Skeletal muscle cell (primary cell): ENCODE results near the gene C2CD3.

Source experiments
- DNase-seq: peaks from one replicate; pipeline ENCODE4 v3.0.0-alpha.2; 2010; ENCODE audit warnings: low read depth
- H3K4me3 ChIP-seq: 2 replicates; pipeline ENCODE4 v1.5.1; 2011; ENCODE audit warnings: low read depth, mild to moderate bottlenecking, control low read depth, low read length, moderate library complexity

Gene C2CD3

DNA sequence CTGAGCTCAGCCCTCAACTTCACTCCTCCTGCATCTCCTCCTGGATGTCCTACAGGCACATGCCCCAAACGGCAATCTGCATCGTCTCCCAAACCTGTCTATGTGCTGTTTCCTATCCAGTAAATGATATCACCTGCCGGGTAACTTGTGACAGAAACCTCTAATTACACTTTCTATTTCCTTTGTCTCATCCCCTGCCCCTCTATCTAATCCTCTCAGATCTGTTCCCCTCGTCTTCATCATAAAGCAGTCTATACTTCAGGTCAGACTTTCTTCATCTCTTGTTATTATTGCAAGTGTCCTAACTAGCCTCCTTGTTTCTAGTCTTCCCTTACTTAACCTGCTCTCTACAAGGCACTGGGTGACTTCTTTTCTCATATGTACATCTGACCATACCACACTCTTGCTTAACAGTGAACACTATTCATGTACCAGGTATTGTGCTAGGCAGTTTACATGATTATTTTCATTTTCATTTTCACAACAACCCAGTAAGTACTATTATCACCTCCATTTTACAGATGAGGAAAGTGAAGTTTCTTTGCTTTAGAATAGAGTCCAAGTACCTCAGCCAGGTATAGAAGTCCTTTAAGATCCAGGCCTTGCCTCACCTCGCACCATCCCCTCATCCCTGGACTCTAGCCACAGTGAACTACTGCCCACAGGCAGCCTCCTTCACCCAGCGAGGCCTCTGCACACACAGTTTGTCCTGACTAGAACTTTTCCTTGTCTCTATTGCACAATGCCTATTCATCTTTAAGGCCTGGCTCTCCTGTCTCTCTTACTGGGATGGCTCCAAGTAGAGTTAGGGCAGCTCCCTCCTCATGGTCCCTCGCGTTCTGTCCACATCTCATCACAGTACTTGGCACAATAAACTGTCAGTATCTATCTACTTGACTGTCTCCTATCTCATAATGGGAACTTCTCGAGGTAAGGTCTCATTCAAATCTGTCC, 139.8 kb downstream of the C2CD3 start:
- H3K4me3 ChIP-seq = no peak overlapping the region

DNA sequence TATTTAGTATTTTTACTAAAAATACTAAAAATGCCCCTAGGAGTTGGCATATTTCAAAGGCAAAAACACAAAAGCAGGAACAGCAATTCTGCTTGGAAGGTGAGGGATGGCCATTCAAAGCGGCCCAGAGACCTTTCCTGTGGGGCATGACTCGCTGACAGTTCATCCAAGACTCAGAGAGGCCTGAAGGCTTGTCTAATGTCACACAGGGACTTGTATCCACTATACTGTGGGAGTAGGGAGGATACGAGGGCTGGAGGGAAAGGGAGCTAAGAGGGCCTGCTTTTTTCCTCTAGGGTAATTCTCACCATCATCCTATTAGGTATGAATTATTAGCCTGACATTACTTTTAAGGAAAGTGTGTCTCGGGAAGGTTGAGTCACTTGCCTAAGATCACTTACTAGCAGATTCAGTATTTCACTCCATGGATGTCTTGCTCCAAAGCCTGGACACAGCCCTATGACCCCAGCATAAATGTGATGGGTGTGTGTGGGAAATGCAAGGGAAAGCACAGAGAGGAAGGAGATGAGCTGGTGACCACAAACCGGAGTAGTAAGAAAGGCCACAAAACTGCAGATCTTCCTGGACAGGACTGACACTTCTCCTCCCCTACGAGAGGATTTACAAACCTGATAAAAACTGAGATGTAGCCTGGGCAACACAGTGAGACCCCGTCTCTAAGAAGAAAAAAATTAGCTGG, 145.2 kb downstream of the C2CD3 start:
- no peak overlapping the region for H3K4me3 ChIP-seq
- no peak for DNase-seq

More for the DNA sequence above, 139.8 kb downstream of the C2CD3 start:
- DNase-seq = no peak

GRCh38 chr11:74024261-74025029, 146.4 kb downstream of the C2CD3 start:
- peak; percentile 81 for DNase-seq
- H3K4me3 ChIP-seq = no peak overlapping the region

- no peak overlapping the region for H3K4me3 ChIP-seq
- no peak for DNase-seq
Observed at GRCh38 chr11:74023276-74023675, 147.5 kb downstream of the C2CD3 start.

GRCh38 chr11:74022546-74022945, 148.3 kb downstream of the C2CD3 start:
- no peak for DNase-seq
- H3K4me3 ChIP-seq = no peak overlapping the region

DNA sequence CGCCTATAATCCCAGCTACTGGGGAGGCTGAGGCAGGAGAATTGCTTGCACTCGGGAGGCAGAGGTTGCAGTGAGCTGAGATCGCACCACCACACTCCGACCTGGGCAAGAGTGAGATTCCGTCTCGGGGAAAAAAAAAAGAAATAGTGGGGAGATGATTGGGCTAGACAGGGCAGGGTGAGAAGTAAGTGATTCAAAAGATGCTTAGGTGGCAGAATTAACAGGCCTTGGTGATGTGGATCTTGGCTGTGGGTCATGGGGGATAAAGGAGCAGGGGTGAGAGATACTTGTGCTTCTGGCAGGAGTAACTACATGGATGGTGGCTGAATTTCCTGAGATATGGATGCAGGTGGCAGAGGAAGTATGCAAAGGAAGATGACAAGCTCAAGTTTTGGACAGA, 148.8 kb downstream of the C2CD3 start:
- DNase-seq = no peak
- H3K4me3 ChIP-seq = no peak overlapping the region

DNA sequence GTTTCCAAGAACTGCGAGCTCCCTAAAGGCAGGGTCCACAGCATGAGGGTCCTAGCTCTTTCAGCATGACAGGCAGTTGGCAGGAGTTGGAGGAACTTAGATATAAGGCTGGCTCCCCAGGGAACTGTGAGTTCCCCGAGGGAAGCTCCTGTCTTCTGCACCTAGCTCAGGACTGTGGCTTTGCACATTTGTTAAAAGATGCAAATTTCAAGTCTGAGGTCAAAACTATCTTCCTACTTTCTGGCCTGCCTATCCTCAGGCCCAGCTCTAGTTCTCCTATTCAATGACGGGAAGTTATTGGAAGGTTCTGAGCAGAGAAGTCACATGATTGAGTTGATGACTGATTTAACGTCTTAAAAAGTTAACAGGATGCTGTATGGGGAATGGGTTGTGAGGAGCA, 150.3 kb downstream of the C2CD3 start:
- DNase-seq = no peak

DNA sequence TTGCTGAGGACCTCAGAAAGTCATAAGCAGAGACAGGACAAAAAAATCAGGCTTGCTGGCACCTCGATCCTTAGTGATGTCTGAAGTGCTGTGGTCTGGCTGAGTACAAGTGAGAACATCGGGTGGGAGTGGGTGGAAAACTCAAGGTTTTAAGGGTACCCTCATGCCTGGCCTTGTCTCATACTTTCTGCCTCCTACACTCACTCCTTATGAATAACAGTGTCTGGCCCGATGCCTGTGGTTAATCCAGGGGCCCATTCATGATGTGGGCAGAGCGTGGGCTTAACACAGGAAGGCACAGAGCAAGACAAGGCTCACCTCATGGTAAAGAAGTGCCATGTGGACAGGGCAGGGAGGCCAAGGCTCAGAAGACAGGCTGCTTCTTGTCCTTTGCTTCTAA, 150.9 kb downstream of the C2CD3 start:
- H3K4me3 ChIP-seq = no peak overlapping the region
- peak; percentile 33 for DNase-seq

More for the DNA sequence above, 150.3 kb downstream of the C2CD3 start:
- no peak overlapping the region for H3K4me3 ChIP-seq

- DNase-seq = no peak
- no peak overlapping the region for H3K4me3 ChIP-seq
Observed at GRCh38 chr11:74019104-74019738, 151.6 kb downstream of the C2CD3 start.

GRCh38 chr11:74018331-74019005, 152.3 kb downstream of the C2CD3 start:
- peak; percentile 86 for DNase-seq

DNA sequence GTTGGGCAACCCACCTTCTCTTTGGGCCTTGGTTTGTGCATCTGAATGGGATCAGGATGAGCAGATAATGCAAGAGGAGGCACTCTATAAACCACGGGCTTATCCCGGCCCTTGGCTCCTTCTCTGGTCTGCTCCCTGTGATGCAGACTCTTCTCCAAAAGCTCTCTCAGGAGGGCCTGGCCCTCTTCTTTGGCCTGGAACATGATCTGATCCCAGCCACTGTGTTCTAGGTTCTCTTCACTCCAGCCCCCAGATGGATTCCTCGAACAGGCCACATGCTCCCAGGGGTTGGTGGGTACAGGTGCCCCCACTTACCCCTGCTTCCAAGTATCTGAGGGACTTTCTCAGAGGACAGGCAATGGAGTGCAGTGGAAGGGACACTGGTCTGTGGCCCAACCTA, 153.2 kb downstream of the C2CD3 start:
- DNase-seq = no peak
- H3K4me3 ChIP-seq = no peak overlapping the region

More at GRCh38 chr11:74018331-74019005, 152.3 kb downstream of the C2CD3 start:
- H3K4me3 ChIP-seq = no peak overlapping the region

GRCh38 chr11:74015919-74016684, 154.7 kb downstream of the C2CD3 start:
- no peak overlapping the region for H3K4me3 ChIP-seq
- no peak for DNase-seq

- no peak for DNase-seq
- no peak overlapping the region for H3K4me3 ChIP-seq
Observed at GRCh38 chr11:74014880-74015279, 155.9 kb downstream of the C2CD3 start.

- H3K4me3 ChIP-seq = no peak overlapping the region
- DNase-seq = no peak
Observed at GRCh38 chr11:74013141-74013540, 157.7 kb downstream of the C2CD3 start.

DNA sequence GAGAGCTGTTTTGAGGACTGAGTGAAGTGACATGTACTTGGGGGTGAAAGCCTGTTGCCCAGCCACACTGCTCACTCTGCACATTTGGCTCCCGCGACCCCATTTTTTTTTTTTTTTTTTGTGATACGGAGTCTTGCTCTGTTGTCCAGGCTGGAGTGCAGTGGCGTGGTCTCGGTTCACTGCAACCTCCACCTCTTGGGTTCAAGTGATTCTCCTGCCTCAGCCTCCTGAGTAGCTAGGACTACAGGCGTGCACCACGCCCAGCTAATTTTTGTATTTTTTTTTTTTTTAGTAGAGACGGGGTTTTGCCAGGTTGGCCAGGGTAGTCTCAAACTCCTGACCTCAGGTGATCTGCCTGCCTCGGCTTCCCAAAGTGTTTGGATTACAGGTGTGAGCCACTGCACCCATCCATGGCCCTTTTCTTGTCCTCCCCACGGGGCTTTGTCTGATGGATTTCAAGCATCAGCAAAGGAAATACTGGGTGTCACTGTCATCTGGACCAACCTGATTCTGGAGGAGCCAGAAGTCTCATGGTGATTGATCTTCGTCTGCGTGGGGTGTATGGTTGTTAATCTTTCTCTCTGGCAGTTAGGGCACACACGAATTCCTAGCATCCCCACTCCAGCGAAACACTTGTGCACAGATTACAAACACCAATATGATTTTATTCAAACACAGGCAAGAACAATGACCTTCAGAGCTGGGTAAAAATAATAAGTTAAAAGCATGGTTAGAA, 158.6 kb downstream of the C2CD3 start:
- H3K4me3 ChIP-seq = no peak overlapping the region
- DNase-seq = no peak

DNA sequence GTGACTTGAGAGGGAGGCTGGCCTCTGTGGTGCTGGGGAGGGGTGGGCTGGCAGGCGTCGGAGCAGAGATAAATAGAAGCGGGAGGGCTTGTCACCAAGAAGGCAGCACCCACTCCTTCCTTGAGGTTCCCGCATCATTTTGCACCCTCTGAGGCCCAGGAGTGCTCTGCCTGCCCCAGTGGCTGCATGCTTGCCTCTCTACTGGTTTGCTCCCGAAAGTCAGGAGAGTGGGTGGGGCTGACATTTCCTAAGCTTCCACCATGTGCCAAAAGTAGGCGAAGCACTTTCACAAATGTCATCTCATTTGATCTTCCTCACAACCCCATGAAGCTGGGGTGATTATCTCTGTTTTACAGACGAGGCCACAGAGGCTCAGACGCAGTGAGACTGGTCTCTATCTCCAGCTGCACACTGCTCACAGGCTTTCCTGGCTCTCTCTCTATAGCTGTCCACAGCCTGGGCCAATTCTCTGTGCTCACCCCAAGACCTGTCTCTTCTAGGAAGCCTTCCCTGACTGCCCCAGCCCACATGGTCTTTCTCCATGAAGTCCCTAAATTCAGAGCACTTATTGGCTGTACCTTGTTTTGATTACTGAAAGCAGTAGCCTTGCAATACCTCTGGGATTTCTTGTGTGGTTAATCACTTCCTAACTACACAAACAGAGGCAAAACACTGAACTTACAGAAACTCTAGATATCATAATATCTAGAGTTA, 159.3 kb downstream of the C2CD3 start:
- no peak overlapping the region for H3K4me3 ChIP-seq
- peak; percentile 39 for DNase-seq
